Stimulated activated CD4-positive, alpha-beta T cell treated with anti-CD3 and anti-CD28 coated beads, Interleukin-12 subunit alpha, Interleukin-12 subunit beta, amount 100 ng/mL, for 4 hours (primary cell): Measurements from ENCODE around the gene ARHGAP5.

Source experiments
- DNase-seq: peaks from one replicate; pipeline ENCODE4 v3.0.0-alpha.2; 2020

Gene ARHGAP5

DNA sequence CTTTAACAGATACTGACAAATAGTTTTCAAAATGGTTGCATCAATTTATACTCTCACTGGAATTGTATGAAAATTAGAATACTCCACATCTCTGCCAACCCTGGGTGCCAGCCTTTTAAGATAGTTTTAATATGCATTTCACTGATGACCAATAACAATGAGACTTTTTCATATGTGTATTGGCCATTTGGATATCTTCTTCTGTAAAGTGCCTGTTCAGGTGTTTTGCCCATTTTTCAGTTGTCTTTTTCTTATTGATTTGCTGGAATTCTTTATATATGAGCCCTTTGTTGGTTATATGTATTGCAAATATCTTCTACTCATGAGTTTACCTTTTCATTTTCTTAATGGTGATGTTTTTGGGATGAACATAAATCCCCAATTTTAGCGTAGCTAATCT, 108.0 kb downstream of the ARHGAP5 start:
- DNase-seq = no peak

DNA sequence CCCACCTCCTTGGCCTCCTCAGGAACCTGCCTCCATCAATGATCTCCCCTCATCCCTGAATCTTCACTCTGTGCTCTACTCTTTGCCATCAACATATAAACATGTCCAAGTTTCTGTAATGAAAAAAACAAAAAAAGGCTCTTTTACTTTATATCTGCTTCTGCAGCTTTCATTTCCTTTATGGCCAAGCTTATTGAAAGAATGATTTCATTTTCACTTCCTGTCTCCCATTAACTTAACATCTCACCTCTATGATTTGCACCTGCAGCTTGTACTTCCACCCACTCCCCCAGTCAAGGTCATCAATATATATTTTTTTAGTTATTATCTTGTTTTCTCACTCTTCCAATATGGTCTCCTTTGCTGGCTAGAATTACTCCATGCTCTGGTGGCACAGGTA, 109.1 kb downstream of the ARHGAP5 start:
- no peak for DNase-seq

DNA sequence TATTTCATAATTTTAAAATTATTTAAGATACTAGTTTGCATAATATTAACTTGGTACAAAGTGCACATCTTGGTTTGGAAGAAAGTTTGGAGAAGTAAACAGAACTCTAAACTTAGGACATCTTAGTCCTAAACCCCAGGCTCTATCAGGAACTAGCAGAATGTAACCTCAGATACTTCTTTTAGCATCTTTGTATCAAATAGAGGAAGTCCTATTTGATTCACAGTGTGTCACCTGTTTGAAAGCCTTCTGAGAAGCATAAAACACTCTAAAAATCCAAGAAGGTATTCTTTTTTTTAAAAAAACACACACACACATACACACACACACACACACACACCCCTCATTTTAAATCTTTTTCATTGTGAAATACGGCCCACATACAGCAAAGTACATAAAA, 112.7 kb downstream of the ARHGAP5 start:
- no peak for DNase-seq

GRCh38 chr14:32190673-32191072, 113.6 kb downstream of the ARHGAP5 start:
- DNase-seq = no peak

- no peak for DNase-seq
Observed at GRCh38 chr14:32192712-32193373, 115.7 kb downstream of the ARHGAP5 start.

- DNase-seq = no peak
Observed at GRCh38 chr14:32193532-32193931, 116.4 kb downstream of the ARHGAP5 start.

DNA sequence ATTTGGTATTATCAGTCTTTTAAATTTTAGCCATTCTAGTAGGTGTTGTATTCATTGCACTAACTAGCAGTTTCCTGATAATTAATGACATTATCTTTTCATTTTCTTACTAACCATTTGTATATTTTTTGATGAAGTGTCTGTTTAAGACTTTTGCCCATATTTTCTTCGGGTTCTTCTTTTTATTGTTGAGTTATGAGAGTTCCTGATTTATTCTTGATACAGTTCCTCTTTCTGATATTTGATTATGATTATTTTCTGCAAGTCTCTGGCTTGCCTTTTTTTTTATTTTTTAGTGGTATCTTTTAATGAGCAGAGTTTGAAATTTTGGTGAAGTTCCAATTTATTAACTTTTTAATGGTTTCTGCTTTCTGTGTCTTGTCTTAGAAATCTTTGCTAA, 118.5 kb downstream of the ARHGAP5 start:
- DNase-seq = no peak

- no peak for DNase-seq
Observed at GRCh38 chr14:32197919-32198318, 120.8 kb downstream of the ARHGAP5 start.

DNA sequence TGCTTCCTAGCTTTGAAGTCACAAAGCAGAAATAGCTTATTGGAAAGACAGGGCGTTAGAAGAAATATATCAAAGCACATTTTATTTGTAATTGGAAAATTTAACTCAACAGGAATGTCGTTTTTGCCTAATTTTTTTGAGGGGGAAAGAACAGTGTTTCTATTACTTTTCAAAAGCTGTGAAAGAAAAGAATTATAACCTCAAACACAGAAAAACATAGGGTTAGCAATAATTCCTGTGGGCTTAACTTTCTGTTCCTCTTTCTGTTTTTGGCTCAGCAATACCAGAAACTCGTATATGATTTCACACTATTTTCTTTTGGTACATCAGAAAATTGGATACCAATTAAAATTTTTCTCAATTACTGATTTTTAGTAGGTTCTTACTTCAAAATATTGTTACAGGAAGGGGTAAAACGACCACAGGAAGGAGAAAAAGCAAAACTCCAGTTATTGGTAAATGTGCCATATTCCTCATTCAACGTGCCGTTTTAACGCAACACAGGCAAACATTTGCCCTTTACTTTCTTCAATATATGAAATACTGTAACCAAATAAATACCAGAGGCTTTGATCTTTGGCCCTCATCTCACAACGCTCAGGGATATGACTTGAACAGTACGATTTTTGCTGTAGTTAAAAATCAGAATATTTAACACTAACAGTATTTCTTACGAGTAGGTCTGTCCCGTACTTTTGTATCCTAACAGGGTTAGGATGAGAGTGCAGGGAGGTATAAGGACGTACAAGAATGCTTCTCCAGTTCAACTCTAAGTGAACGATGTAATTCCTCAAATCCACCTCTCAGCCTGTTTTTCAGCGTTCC, 123.5 kb downstream of the ARHGAP5 start:
- no peak for DNase-seq

GRCh38 chr14:32201193-32201815, 124.2 kb downstream of the ARHGAP5 start:
- DNase-seq = peak; percentile 72

DNA sequence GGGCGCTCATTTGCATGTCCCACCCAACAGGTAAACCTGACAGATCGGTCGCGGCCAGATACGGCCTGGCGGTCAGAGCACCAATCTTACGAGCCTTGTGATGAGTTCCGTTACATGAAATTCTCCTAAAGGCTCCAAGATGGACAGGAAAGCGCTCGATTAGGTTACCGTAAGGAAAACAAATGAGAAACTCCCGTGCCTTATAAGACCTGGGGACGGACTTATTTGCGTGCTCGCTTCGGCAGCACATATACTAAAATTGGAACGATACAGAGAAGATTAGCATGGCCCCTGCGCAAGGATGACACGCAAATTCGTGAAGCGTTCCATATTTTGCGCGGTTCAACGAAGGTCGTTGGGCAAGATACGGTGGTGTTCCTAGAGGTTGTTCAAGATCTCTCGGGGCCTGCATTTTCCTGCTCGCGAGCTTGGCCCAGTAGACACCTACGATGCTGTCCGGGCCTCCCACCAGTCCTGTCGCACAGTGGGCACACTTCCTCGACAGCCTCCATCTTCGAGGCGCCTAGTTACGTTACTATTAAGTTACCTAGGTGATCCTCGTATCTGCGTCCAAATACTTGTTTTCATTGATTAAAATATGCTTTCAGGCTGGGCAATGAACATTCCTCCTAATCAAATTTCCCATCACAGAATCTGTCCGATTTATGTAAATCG, 124.8 kb downstream of the ARHGAP5 start, which contains the start of gene RNU6-7:
Gene RNU6-7 (plus strand): TSS at position 230 of the 675 bp plus-strand sequence.
- peak; percentile 11 for DNase-seq

- DNase-seq = no peak
Observed at GRCh38 chr14:32202491-32202997, 125.4 kb downstream of the ARHGAP5 start.

GRCh38 chr14:32202998-32203882, 126.1 kb downstream of the ARHGAP5 start, which contains the start of gene RNU6-8:
RNU6-8 (minus strand) TSS chr14:32203269.
- peak; percentile 84 for DNase-seq

DNA sequence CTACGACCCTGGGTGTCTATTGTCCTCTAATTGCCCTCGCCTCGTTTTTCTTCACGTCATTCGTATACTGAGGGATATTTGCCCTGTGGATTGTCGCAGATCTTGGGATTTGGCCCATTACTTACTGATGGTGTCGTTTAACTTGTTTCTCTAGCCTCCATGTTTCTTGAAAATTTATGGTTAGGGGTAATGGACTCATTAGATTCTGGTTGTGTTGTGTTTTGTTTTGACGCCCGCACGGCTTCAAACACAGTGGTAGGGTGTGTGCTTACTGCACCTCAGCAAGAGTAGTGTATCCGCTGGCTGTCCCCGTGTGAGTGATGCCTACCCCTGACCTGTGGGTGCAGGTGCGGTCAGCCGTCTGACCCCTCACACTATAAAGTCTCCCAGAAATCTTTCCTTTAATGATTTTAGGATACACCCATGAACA, 126.8 kb downstream of the ARHGAP5 start:
- DNase-seq = no peak

DNA sequence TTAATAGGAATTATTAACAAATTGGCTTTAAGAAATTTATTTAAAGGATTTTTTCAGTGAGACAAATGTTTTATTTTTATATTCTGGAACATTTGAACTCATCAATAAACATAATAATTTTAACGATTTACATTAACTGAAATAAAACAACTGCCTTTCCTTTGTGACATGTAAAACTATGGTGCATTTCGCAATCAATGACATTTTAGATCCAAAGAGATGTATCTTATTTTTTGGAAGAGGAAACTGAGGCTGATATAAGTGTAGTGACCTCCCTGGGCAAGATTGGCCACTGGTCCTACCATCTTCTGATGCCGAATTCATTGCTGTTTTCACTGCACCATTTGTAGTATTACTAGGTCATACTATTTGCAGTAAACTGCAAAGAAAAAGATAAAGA, 128.4 kb downstream of the ARHGAP5 start:
- DNase-seq = no peak

- DNase-seq = no peak
Observed at GRCh38 chr14:32205984-32206383, 128.9 kb downstream of the ARHGAP5 start.

DNA sequence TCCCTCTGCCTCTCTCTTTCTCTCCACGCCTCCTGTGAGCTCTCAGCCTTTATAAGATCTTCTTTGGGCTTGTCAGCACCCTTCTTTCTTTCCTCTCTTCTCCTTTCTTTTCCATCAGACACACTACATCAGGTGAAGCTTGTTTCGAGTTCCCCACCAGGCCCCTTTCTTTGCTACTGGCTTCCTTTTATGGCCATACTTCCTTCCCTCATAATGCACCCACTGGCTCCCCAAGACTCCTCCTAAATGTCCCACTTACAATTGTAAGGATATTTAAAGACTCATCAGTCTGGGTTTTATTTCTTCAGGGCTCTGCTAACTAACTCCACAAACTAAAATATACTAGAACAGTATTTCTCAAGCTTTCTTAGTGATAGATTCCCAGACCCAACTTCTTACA, 129.4 kb downstream of the ARHGAP5 start:
- no peak for DNase-seq

- DNase-seq = no peak
Observed at GRCh38 chr14:32208490-32208889, 131.4 kb downstream of the ARHGAP5 start.
